K562 (cell line): Measurements from ENCODE around the gene NR3C1. TPM values are rescaled to one million over a fixed set of nuclear protein-coding genes. Genes with fewer than 3 reads are reported as not detected.
A peak's percentile ranks its signal among the peaks of the same experiment; 100 is the strongest.

Experiments
- ATAC-seq: fragments of 200-7000 bp; cut with Tn5 transposase; 3 replicates; pipeline ENCODE4 v1.9.1; 2020; ENCODE audit warnings: moderate library complexity
- BruUV-seq: library from RNA; stranded (reverse); fragments of 400-500 nt; replicated peaks from 2 replicates; lab custom pipeline; 2021; lab: Mats Ljungman, UMichigan
- CTCF ChIA-PET: fragments of 300-600 bp; formaldehyde crosslinking; extraction: SDS; loops from one replicate; lab custom pipeline; 2021; ENCODE audit warnings: low intra/inter-chr PET ratio; lab: Yijun Ruan, JAX
- POLR2A ChIA-PET: fragments of 300-600, 350-650 bp; sonication (Branson Sonifier 250); formaldehyde crosslinking; extraction: SDS; loops from one replicate; lab custom pipeline; 2021; ENCODE audit warnings: antibody characterized with exemption, inconsistent platforms; lab: Yijun Ruan, JAX
- DNase-seq, 4 experiments: peaks; one replicate each; pipeline versions ENCODE4 v3.0.0 to v3.0.0-alpha.2; 2011 to 2018; ENCODE audit warnings: low spot score in 3 of 4, mixed read lengths in 3 of 4; ENCODE audit errors: extremely low read depth in 1 of 4
- FAIRE-seq: peaks from 2 replicates; lab custom pipeline; 2011; peaks lifted over from hg19 to GRCh38; lab: Jason Lieb, UNC
- H2AFZ ChIP-seq: 2 replicates; pipeline ENCODE4 v1.6.0; 2011; ENCODE audit warnings: low read depth, low read length, control low read depth, inconsistent platforms
- H3K27ac ChIP-seq: fragments of 200-600 bp; 3 replicates; pipeline ENCODE4 v1.8.0; 2011; ENCODE audit warnings: low read depth, mild to moderate bottlenecking, control low read depth, inconsistent platforms, low read length, moderate library complexity, mixed read lengths; ENCODE audit errors: extremely low read depth
- H3K27me3 ChIP-seq, 2 experiments: fragments of 300-600 bp in 1 of 2; 2 replicates in 1 of 2; 3 replicates in 1 of 2; pipeline versions ENCODE4 v1.6.0 to v1.8.0; 2011; ENCODE audit warnings: inconsistent platforms in 2 of 2, low read length in 2 of 2, mild to moderate bottlenecking in 1 of 2, mixed read lengths in 1 of 2, moderate library complexity in 1 of 2; ENCODE audit not compliant: control insufficient read depth in 2 of 2, insufficient read depth in 2 of 2
- H3K36me3 ChIP-seq: fragments of 300-600 bp; 3 replicates; pipeline ENCODE4 v1.8.0; 2011; ENCODE audit warnings: mild to moderate bottlenecking, low read length, inconsistent platforms; ENCODE audit not compliant: control insufficient read depth, insufficient read depth
- H3K4me1 ChIP-seq, 2 experiments: fragments of 200-600 bp in 1 of 2; replicated peaks in 1 of 2; 2 replicates in 1 of 2; 3 replicates in 1 of 2; pipeline versions ENCODE4 v1.5.1 to v1.8.0; 2011; ENCODE audit warnings: inconsistent platforms in 2 of 2, low read length in 2 of 2, mild to moderate bottlenecking in 1 of 2, mixed read lengths in 1 of 2, moderate library complexity in 1 of 2; ENCODE audit not compliant: control insufficient read depth in 2 of 2, insufficient read depth in 2 of 2
- H3K4me2 ChIP-seq: 2 replicates; pipeline ENCODE4 v1.6.1; 2011; ENCODE audit warnings: low read length, control low read depth, inconsistent platforms, mixed read lengths; ENCODE audit not compliant: insufficient read depth
- H3K4me3 ChIP-seq: fragments of 200-600 bp; sonication (generic), shearing (Covaris generic); 2 replicates; pipeline ENCODE4 v1.5.1; 2016; ENCODE audit warnings: control low read depth, inconsistent platforms
- H3K79me2 ChIP-seq: fragments of 200-600 bp; 3 replicates; pipeline ENCODE4 v1.8.0; 2011; ENCODE audit warnings: low read length, inconsistent platforms; ENCODE audit not compliant: control insufficient read depth, insufficient read depth
- H3K9ac ChIP-seq, 2 experiments: 2 replicates each; pipeline versions ENCODE4 v1.6.0 to v1.6.1; 2011; ENCODE audit warnings: low read depth in 2 of 2, low read length in 2 of 2, control low read depth in 1 of 2, inconsistent platforms in 1 of 2, mild to moderate bottlenecking in 1 of 2, mixed read lengths in 1 of 2; ENCODE audit not compliant: insufficient read depth in 1 of 2
- H3K9me1 ChIP-seq: one replicate; pipeline ENCODE4 v1.6.0; 2011; ENCODE audit warnings: inconsistent platforms, mild to moderate bottlenecking, low read length, moderate library complexity; ENCODE audit not compliant: control insufficient read depth, insufficient read depth
- H3K9me3 ChIP-seq: replicated peaks from 2 replicates; pipeline ENCODE4 v1.5.1; 2011; ENCODE audit warnings: low read depth, low read length, inconsistent platforms; ENCODE audit not compliant: control insufficient read depth, insufficient read depth
- H4K20me1 ChIP-seq: replicated peaks from 2 replicates; pipeline ENCODE4 v1.6.1; 2011; ENCODE audit warnings: low read length, inconsistent platforms, mixed read lengths; ENCODE audit not compliant: control insufficient read depth, insufficient read depth
- CTBP1 ChIP-seq: fragments of 450-650 bp; IDR thresholded peaks from 2 replicates; pipeline ENCODE4 v1.6.1; 2016; ENCODE audit warnings: borderline replicate concordance
- MXI1 ChIP-seq: IDR thresholded peaks from 2 replicates; pipeline ENCODE4 v1.6.1; 2011; ENCODE audit warnings: low read depth, mild to moderate bottlenecking, improper control_type of control experiment, low read length
- MYC ChIP-seq, 2 experiments: fragments of 250-450 bp in 1 of 2; sonication (Bioruptor Pico) in 1 of 2; IDR thresholded peaks; 2 replicates each; pipeline versions ENCODE4 v1.5.1 to v1.6.1; 2012 to 2021; ENCODE audit warnings: low read depth in 2 of 2, borderline replicate concordance in 1 of 2, improper control_type of control experiment in 1 of 2, low read length in 1 of 2, mild to moderate bottlenecking in 1 of 2, moderate library complexity in 1 of 2
- NEUROD1 ChIP-seq: fragments of 150-350 bp; IDR thresholded peaks from 2 replicates; pipeline ENCODE4 v1.6.1; 2014; ENCODE audit warnings: borderline replicate concordance, low read length, low read depth; ENCODE audit not compliant: partially characterized antibody
- PML ChIP-seq: IDR thresholded peaks from 2 replicates; pipeline ENCODE4 v1.6.1; 2012; ENCODE audit warnings: low read length, inconsistent platforms
- RBBP5 ChIP-seq: fragments of 200-600 bp; sonication (generic); IDR thresholded peaks from 2 replicates; pipeline ENCODE4 v1.6.1; 2012; ENCODE audit warnings: borderline replicate concordance, mild to moderate bottlenecking, low read length, control low read depth, inconsistent platforms; ENCODE audit not compliant: insufficient read depth, poor library complexity, severe bottlenecking
- SAFB ChIP-seq: fragments of 200-400 bp; formaldehyde crosslinking; IDR thresholded peaks from 2 replicates; pipeline ENCODE4 v1.6.1; 2017; ENCODE audit warnings: low read depth, low read length, borderline replicate concordance
- WGBS: fragments of 100-300 bp; shearing (Covaris generic); methylation state at CpG from one replicate; pipeline ENCODE4 v1.1.6; 2016; ENCODE audit warnings: low coverage, mixed read lengths; ENCODE audit not compliant: insufficient coverage; ENCODE audit errors: missing lambda C conversion rate; 5-methylcytosine and 5-hydroxymethylcytosine counted together
- in situ Hi-C: fragments of 300-500 bp; cut with MboI; formaldehyde crosslinking; loops from 4 replicates; pipeline ENCODE4 v1.15.0; 2018; ENCODE audit warnings: inconsistent platforms, mixed read lengths
- intact Hi-C: fragments of 100-400 bp; cut with micrococcal nuclease; formaldehyde crosslinking; loops from 2 replicates; pipeline ENCODE4 v1.14.2; 2022
- polyA plus RNA-seq, 8 experiments: library from polyadenylated mRNA; depleted of rRNA in 4 of 8; stranded (reverse) in 5 of 8; unstranded in 3 of 8; fragments of >200 nt; fragmentation: Nextera tagmentation in 2 of 8; fragmentation: Illumina TruSeq in 1 of 8; extraction: Ambion mirVana in 2 of 8; extraction: Trizol in 1 of 8; gene quantifications; 2 replicates each; pipeline versions ENCODE4 v1.2.1 to v1.2.3, GENCODE V29; 2011 to 2014; ENCODE audit warnings: inconsistent platforms in 1 of 8, missing spikeins in 1 of 8
- total RNA-seq, 7 experiments: library from RNA; depleted of rRNA in 6 of 7; stranded (reverse); fragments of >200 nt in 6 of 7; fragmentation: Illumina TruSeq in 2 of 7; extraction: Trizol in 2 of 7; gene quantifications; 2 replicates each; pipeline versions ENCODE4 v1.2.1 to v1.2.3, GENCODE V29; 2011 to 2021; ENCODE audit warnings: low replicate concordance in 1 of 7
- TF ChIP-seq, protein P1 (sequence below): fragments of 450-650 bp; formaldehyde crosslinking; IDR thresholded peaks from 2 replicates; pipeline ENCODE4 v1.4.0; 2020; ENCODE audit warnings: mild to moderate bottlenecking, moderate library complexity
- TF ChIP-seq, protein P2 (sequence below): fragments of 250-450 bp; sonication (Bioruptor Pico); IDR thresholded peaks from 2 replicates; pipeline ENCODE4 v1.5.0; 2021; ENCODE audit warnings: mild to moderate bottlenecking, borderline replicate concordance
- TF ChIP-seq, protein P3 (sequence below): fragments of 250-450 bp; sonication (Bioruptor Pico); IDR thresholded peaks from 2 replicates; pipeline ENCODE4 v1.5.0; 2022; ENCODE audit warnings: mild to moderate bottlenecking

NR3C1 gene
- total and polyA plus RNA-seq, 9 of the 15 experiments (the other 6 are each of a cell fraction or from before 2014, with no cell fraction given) = 8.2 to 36.0 (median 15.0) TPM

DNA sequence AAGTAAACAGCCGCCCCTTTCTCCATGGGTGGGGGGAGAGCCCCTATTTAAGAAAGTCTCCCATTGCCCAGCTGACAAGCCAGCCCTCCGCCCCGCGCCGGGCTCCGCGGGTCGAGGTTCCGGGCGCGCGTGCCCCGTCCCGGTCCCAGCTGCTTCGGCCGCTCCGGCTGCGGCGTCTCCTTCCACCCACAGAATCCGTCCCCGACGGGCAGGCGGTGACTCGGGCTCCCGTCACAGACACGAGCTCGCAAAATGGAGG lies 223 bp downstream of the NR3C1 start (continued):
- TF ChIP-seq, protein P1, sequence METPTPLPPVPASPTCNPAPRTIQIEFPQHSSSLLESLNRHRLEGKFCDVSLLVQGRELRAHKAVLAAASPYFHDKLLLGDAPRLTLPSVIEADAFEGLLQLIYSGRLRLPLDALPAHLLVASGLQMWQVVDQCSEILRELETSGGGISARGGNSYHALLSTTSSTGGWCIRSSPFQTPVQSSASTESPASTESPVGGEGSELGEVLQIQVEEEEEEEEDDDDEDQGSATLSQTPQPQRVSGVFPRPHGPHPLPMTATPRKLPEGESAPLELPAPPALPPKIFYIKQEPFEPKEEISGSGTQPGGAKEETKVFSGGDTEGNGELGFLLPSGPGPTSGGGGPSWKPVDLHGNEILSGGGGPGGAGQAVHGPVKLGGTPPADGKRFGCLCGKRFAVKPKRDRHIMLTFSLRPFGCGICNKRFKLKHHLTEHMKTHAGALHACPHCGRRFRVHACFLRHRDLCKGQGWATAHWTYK (CRISPR knock-in tag) = peak; percentile 34; the same call in 1 of the 2 replicates

DNA sequence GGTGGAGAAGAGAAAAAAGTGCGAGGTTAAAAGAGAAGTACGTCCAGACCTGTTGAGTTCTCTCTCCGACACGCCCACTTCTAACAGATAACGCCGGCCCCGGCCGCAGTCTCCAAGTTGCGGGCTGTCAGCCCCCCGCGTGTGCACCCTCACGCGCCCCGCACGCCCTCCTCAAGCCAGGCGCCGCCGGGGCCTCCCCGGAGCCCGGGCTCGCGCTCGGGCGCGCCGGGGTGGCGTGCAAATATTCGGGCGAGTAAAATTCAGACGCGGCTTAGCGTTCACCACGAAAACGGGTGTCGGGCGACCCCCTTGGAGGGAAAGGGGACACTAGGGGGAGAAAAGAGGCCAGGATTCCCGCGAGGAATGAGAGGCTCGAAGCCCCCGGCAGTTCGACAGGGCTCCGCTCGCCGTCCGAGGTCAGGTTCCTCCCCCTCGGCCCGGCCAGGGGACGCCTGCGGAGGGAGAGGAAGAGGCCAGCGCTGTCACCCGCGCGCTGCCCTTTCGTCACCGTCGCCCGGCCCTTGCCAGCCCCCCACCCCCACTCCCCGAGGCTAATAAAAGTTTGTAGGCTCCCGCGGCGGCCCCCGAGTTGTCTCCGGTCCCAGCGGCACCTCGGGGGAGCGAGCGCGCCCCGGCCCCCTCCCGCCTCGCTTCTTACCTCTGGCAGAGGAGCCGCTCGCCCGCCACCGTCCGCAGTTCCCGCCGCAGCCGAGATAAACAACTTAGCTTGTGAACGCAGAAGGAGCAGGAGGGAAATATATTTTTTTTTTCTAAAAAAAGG lies 743 bp downstream of the NR3C1 start:
- Histone ChIP-seq H3K4me2 (peak overlapping the region; percentile 81), H3K79me2 (peaks cover 58% of the 10 kb centered on the region), H4K20me1 (peaks cover 28% of the 10 kb centered on the region), H3K27me3 (no peaks in the 10 kb centered on the region), H3K27ac (peak overlapping the region; percentile 93), H3K36me3 (peaks cover 20% of the 10 kb centered on the region), H3K9ac (peak overlapping the region; percentile 86 to 95), H3K4me3 (peak overlapping the region; percentile 76), H2AFZ (peak overlapping the region; percentile 90), H3K9me1 (no peaks in the 10 kb centered on the region), H3K9me3 (no peaks in the 10 kb centered on the region), H3K4me1 (peaks cover 18 to 19% of the 10 kb centered on the region in 2 experiments; a peak in 4 of 5 replicates)
- POLR2A ChIA-PET = interaction anchor here (0.6 to 1.4 kb wide), 6 partner anchors 12 to 379 kb away, joined by 3 read pairs; no protein-coding TSS in a partner anchor
- in situ Hi-C loops (no loop called here), intact Hi-C loops (loop anchor here (1.0 to 5.0 kb wide), 5 partner anchors 60 to 399 kb away; no protein-coding TSS in a partner anchor)
- ATAC-seq (peak; percentile 43), FAIRE-seq (peak; percentile 57), DNase-seq (peak; percentile 41 to 81 (median 51))
- BruUV-seq = no TSS peak
- WGBS = 0% methylated on average over 19 of the region's 80 CpGs
- CTCF ChIA-PET = interaction anchor here (1.0 to 2.2 kb wide), 3 partner anchors 386 to 400 kb away, joined by 4 to 8 read pairs (median 8); no protein-coding TSS in a partner anchor
- no peak for TF ChIP-seq MXI1
- TF ChIP-seq, protein P2, sequence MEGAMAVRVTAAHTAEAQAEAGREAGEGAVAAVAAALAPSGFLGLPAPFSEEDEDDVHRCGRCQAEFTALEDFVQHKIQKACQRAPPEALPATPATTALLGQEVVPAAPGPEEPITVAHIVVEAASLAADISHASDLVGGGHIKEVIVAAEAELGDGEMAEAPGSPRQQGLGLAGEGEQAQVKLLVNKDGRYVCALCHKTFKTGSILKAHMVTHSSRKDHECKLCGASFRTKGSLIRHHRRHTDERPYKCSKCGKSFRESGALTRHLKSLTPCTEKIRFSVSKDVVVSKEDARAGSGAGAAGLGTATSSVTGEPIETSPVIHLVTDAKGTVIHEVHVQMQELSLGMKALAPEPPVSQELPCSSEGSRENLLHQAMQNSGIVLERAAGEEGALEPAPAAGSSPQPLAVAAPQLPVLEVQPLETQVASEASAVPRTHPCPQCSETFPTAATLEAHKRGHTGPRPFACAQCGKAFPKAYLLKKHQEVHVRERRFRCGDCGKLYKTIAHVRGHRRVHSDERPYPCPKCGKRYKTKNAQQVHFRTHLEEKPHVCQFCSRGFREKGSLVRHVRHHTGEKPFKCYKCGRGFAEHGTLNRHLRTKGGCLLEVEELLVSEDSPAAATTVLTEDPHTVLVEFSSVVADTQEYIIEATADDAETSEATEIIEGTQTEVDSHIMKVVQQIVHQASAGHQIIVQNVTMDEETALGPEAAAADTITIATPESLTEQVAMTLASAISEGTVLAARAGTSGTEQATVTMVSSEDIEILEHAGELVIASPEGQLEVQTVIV = no peak
- TF ChIP-seq NEUROD1 = peak; percentile 3
- TF ChIP-seq SAFB = peak; percentile 17; the same call in 1 of the 2 replicates
- TF ChIP-seq MYC (IDR thresholded peaks at IDR 0.05; ENCODE audit: low read depth, low read length) = peak; percentile 46; the same call in 1 of the 2 replicates
- TF ChIP-seq MYC (CRISPR knock-in tag; IDR thresholded peaks at IDR 0.05; ENCODE audit: borderline replicate concordance, low read depth) = no peak
- TF ChIP-seq, protein P3, sequence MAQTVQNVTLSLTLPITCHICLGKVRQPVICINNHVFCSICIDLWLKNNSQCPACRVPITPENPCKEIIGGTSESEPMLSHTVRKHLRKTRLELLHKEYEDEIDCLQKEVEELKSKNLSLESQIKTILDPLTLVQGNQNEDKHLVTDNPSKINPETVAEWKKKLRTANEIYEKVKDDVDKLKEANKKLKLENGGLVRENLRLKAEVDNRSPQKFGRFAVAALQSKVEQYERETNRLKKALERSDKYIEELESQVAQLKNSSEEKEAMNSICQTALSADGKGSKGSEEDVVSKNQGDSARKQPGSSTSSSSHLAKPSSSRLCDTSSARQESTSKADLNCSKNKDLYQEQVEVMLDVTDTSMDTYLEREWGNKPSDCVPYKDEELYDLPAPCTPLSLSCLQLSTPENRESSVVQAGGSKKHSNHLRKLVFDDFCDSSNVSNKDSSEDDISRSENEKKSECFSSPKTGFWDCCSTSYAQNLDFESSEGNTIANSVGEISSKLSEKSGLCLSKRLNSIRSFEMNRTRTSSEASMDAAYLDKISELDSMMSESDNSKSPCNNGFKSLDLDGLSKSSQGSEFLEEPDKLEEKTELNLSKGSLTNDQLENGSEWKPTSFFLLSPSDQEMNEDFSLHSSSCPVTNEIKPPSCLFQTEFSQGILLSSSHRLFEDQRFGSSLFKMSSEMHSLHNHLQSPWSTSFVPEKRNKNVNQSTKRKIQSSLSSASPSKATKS = no peak
- 0 out of 2 replicates have a peak, but pooled peaks have one; percentile 15 for TF ChIP-seq PML
- peak; percentile 45 for TF ChIP-seq CTBP1
- TF ChIP-seq RBBP5 = peak; percentile 45
